Stimulated activated CD4-positive, alpha-beta T cell treated with anti-CD3 and anti-CD28 coated beads, Interleukin-12 subunit alpha, Interleukin-12 subunit beta, amount 100 ng/mL, for 48 hours (primary cell): ENCODE results near the gene SCN4A.

Source experiments
- DNase-seq, 3 donors: peaks; one replicate each; pipeline ENCODE4 v3.0.0-alpha.2; 2020; ENCODE audit warnings: low read depth in 2 of 3, low spot score in 1 of 3

Gene SCN4A

DNA sequence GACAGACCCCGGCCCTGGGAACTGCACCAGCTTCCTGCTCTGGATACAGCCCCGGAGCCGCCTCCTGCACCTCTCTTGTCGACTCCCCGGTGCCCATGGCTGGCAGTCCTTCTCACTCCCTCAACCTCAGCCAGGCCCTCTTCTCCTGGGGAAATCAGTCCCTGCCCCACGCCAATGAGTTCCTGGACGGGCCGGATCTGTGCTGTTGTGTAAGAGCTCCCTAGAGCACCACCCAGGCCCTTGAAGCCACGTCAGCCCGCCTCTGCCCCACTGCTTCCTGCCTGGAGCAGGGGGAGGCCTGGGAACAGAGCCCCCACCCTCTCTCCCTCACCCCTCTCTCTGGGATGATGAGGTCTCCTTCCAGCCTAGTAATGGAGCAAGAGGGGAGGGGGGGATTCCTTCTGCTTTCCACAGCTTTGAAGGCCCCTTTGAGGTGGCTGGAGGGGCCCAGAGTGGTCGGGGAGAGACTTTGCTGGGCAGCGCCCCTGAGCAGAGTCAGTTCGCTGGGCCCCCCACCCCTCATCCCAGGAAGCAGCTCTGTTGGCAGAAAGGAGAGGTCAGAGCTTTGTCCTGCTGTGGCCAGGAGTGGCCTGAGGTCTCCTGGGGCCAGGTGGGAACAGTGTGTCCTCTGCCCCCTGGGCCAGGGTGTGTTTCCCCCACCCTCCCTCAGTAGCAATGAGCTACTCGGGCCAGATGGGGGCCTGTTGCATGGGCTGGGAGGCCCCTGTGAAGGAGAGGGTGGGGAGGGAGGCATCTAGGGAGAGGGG lies 29.2 kb upstream of the SCN4A start:
- no peak for DNase-seq

- no peak for DNase-seq
These were observed 28.4 kb upstream of the SCN4A start for GRCh38 chr17:64001091-64001579.

DNA sequence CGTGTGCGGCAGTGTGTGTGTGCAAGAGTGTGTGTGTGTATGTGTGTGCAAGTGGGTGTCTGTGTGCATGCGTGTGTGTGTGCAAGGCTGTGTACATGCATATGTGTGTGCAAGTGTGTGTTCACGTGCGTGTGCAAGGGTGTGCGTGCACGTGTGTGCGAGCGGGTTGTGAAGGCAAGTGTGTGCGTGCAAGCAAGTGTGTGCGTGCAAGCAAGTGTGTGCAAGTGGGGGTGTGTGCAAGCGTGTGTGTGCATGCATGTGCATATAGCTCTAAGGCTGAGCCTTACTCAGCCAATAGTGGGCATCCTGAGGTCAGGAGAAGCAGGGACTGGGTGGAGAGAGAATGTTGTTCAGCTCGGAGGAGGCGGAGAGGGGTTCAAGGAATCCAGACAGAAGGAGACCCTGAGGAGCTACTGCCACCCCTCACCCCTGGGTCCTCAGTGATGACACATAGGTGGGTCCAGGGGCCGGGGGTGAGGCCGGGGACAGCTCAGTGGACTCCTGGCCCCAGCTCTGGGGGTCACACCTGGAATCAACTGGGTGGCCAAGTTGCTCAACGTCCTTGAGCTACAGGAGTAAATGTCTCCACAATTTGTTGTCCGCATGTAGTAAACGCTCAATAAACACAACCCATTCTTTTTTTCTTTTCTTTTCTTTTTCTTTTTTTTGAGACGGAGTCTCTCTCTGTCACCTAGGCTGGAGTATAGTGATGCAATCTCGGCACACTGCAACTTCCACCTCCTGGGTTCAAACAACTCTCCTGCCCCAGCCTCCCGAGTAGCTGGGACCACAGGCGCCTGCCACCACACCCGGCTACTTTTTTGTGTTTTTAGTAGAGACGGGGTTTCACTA lies 27.2 kb upstream of the SCN4A start:
- no peak for DNase-seq

GRCh38 chr17:63998721-63999679 lies 26.3 kb upstream of the SCN4A start:
- no peak for DNase-seq

DNA sequence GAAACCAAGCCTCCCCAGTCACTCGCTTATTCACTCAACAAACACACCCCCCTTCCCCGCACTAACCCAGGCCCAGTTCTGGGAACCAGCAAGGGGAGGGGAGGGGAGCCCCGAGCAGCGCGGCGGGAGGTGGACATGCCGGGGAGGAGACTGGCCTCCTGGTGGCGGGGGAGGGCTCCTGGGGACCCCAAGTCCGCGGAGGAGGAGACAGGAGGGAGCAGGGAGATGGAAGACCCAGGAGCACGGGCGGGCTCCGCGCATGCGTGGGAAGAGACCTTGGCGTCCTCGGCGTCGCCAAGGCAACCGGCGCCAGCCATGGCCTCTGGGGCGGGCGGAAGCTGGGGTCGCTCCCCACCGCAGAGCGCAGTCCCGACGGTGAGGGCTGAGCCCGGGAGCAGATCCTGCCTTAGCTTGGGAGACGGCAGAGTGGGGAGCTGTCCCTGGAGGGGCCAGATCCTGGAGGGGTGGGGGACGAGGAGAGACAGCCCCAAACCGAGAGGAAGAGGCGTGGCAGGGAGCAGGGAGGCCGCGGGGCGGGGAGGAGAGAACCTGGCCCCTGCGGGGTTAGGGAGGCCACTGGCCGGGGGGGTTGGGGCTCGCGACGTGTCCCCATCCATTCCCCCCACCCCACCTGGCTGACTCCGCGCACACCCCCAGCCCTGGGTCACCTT lies 25.5 kb upstream of the SCN4A start, which contains the start of gene PRR29:
Gene PRR29 (plus strand): TSS at position 302 of the 671 bp plus-strand sequence. CDS start 14 bp downstream, at position 316.
- peak in 2 of 3 donors; percentile 44 to 58 for DNase-seq

DNA sequence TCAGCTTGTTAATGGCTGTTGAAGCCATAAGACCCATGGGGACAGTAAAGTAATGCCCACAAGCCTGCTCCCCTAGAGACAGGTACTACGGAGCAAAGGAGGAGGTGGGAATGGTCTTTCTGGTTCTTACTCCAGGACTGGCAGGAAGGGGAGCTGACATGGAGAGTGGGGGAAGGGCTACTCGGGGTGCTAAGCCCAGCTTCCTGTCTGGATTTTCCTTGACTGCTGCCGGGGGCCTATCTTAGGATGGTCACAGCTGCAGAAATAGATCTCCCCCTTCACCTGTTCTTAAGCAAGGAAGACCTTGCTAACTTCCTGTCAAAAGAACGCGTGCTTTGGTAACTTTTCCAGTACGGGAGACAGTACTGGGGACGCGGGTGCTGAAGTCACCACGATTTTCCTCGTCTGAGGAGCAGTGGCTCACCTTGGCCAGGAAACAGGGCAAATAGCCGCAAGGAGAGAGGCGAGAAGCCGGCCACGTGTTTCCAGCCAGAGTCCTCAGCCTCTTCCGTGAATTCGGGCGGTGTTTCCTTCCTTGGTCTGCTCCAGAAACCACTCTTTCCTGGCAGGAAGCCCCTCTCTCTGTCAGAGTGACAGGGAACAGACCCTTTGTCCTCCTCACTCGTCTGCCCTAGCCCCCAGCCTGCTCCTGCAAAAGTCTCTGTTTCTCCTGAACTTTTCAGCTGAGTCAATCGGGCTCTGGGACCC lies 24.8 kb upstream of the SCN4A start:
- DNase-seq, result no peak

DNA sequence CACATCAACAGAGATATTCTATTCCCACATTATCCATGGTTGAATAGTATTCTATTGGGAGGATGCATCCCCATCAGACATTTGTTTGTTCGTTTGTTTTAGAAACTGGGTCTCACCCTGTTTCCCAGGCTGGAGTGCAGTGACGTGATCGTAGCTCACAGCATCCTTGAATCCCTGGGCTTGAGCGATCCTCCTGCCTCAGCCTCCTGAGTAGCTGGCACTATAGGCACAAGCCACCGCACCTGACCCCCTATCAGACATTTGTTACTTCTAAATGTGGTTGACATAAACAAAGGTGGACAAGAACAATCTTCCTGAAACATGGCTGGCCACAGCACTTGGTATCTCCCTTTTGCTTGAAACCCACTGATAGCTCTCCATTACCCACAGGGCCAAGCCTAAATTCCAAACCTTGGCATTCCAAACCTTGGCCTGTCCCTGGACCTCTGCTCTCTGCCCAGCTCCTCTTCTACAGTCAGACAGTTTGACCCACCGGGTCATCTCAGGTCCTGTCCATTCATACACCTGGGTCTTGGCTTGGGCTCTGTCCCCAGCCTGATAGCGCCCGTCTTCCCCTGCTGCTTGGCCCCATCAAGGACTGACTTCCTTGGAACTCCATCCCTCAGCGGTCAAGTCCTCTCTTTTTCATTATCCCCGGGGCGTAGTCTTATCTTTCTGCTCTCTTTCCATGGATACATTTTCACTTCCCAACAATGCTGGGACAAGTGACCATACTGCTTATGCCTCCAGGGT lies 23.9 kb upstream of the SCN4A start:
- DNase-seq, result no peak

- no peak for DNase-seq
These were observed 22.9 kb upstream of the SCN4A start for GRCh38 chr17:63995626-63996025.

GRCh38 chr17:63993368-63993985 lies 20.8 kb upstream of the SCN4A start:
- no peak for DNase-seq

DNA sequence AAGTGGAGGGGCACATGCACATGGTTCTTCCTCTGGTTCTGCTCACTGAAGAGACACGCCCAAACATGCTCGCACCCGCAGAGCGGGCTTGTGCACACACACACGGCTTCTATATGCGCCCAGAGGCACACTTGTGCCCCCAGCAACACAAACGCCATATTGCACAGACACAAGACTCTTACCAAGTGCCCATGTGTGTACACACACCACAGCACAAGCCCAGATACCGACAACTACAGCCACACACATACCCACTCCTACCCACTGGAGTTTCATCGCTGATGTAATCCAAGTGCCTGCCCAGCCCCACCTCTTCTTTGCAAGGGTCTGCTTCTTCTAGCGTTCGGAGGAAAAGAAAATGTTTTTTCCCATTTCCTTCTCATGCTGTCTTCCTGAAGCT lies 18.9 kb upstream of the SCN4A start:
- DNase-seq, result no peak

GRCh38 chr17:63989622-63990345 lies 17.1 kb upstream of the SCN4A start:
- DNase-seq, result no peak

DNA sequence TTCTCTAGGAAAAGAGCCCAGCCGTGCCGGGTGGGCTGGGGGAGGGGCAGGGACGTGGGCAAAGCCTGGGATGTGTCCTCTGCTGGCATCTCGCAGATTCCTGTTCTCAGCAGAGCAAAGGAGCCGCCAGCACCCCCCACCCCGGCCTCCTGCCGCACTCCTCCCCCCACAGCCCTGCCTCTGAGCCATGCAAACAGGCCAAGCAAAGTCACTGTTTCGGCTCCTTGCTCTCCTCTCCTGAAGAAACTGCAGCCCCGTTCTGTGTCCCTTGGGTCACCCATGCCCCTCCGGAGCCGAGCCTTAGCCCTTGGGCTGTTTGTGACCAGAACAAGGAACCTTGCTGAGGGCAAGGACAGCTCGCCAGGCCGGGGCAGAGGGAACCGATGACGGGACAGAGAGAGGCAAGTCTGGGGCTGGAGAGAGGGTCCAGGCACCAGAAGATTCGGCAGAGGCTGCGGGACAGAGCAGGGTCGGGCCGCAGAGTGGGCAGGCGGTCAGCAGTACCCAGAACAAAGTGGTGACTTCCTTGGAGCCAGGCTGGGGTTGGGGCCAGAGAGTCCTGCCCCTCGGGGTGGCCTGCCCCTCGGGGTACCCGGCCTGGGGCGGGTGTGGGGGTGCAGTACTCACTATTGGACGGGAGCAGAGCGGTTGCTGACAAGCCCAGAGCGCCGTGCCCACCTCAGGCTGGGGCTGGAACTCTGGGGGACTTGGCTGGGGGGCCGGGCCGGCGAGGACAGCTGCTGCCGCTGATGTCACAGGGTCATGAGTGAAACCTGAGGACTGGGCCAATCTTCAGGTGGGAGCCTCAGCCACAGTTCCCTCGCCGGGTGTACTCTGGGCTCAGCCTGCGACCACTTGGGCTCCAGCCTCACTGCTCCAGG lies 16.3 kb upstream of the SCN4A start:
- DNase-seq, result no peak

GRCh38 chr17:63988127-63988478 lies 15.4 kb upstream of the SCN4A start:
- no peak for DNase-seq

GRCh38 chr17:63987221-63988126 lies 14.8 kb upstream of the SCN4A start:
- no peak for DNase-seq

- no peak for DNase-seq
These were observed 14.1 kb upstream of the SCN4A start for GRCh38 chr17:63986821-63987220.
